Subcutaneous abdominal adipose tissue (tissue), 5 donors: Measurements from ENCODE around the gene SORCS2.

ENCODE experiments used
- H3K27ac ChIP-seq: one replicate; pipeline ENCODE4 v1.7.0; 2013; ENCODE audit warnings: low read depth, mild to moderate bottlenecking, inconsistent platforms, low read length, moderate library complexity
- H3K27me3 ChIP-seq, 5 donors: one replicate each; pipeline ENCODE4 v1.7.0; 2013; ENCODE audit warnings: low read length in 5 of 5, inconsistent platforms in 1 of 5; ENCODE audit not compliant: control insufficient read depth in 5 of 5, insufficient read depth in 4 of 5
- H3K36me3 ChIP-seq, 5 donors: one replicate each; pipeline ENCODE4 v1.7.0; 2013; ENCODE audit warnings: low read length in 5 of 5; ENCODE audit not compliant: control insufficient read depth in 5 of 5, insufficient read depth in 5 of 5
- H3K4me1 ChIP-seq, 5 donors: one replicate each; pipeline ENCODE4 v1.7.0; 2013; ENCODE audit warnings: low read length in 5 of 5, mild to moderate bottlenecking in 3 of 5, moderate library complexity in 1 of 5; ENCODE audit not compliant: control insufficient read depth in 5 of 5, insufficient read depth in 5 of 5
- H3K4me3 ChIP-seq, 5 donors: one replicate each; pipeline ENCODE4 v1.7.0; 2013; ENCODE audit warnings: low read length in 5 of 5, low read depth in 1 of 5
- H3K9ac ChIP-seq, 5 donors: one replicate each; pipeline ENCODE4 v1.7.0; 2013; ENCODE audit warnings: low read length in 5 of 5, mild to moderate bottlenecking in 4 of 5, moderate library complexity in 3 of 5
- H3K9me3 ChIP-seq, 5 donors: one replicate each; pipeline ENCODE4 v1.7.0; 2013; ENCODE audit warnings: low read length in 5 of 5; ENCODE audit not compliant: control insufficient read depth in 5 of 5
- donor health status: healthy.
- donor health status: healthy.
- donor health status: healthy.
- donor health status: healthy.
- donor health status: healthy.

The SORCS2 gene

GRCh38 chr4:7197910-7198309 lies 5.6 kb downstream of the SORCS2 start:
- no peak overlapping the region for H3K4me3 ChIP-seq
- peaks cover 0 to 11% (median 8%) of the 10 kb centered on the region in 5 donors for H3K4me1 ChIP-seq
- peaks cover 18 to 52% (median 28%) of the 10 kb centered on the region in 5 donors for H3K27me3 ChIP-seq
- no peaks in the 10 kb centered on the region for H3K36me3 ChIP-seq
- no peak overlapping the region for H3K27ac ChIP-seq
- H3K9ac ChIP-seq: no peak overlapping the region
- H3K9me3 ChIP-seq: no peaks in the 10 kb centered on the region

- peaks cover 0 to 5% (median under 1%) of the 10 kb centered on the region in 5 donors for H3K4me1 ChIP-seq
- no peak overlapping the region for H3K9ac ChIP-seq
- H3K4me3 ChIP-seq: no peak overlapping the region
- no peaks in the 10 kb centered on the region for H3K9me3 ChIP-seq
- no peaks in the 10 kb centered on the region for H3K36me3 ChIP-seq
- peaks cover 14 to 45% (median 21%) of the 10 kb centered on the region in 5 donors for H3K27me3 ChIP-seq
- H3K27ac ChIP-seq: no peak overlapping the region
Observed at GRCh38 chr4:7198440-7199128, 6.2 kb downstream of the SORCS2 start.

- H3K9me3 ChIP-seq: no peaks in the 10 kb centered on the region
- peaks cover 7 to 39% (median 16%) of the 10 kb centered on the region in 5 donors for H3K27me3 ChIP-seq
- no peak overlapping the region for H3K4me3 ChIP-seq
- H3K9ac ChIP-seq: no peak overlapping the region
- no peak overlapping the region for H3K27ac ChIP-seq
- H3K36me3 ChIP-seq: no peaks in the 10 kb centered on the region
- peaks cover 0 to 3% (median 0%) of the 10 kb centered on the region in 5 donors for H3K4me1 ChIP-seq
Observed at GRCh38 chr4:7199129-7199725, 6.9 kb downstream of the SORCS2 start.

- Histone ChIP-seq H3K4me3 (no peak overlapping the region), H3K9ac (no peak overlapping the region), H3K4me1 (peaks cover 3 to 9% (median 6%) of the 10 kb centered on the region in 5 donors), H3K27me3 (peaks cover 7 to 32% (median 10%) of the 10 kb centered on the region in 5 donors), H3K27ac (no peak overlapping the region), H3K36me3 (no peaks in the 10 kb centered on the region), H3K9me3 (no peaks in the 10 kb centered on the region)
Observed at GRCh38 chr4:7199771-7200441, 7.6 kb downstream of the SORCS2 start.

GRCh38 chr4:7200801-7201200 lies 8.5 kb downstream of the SORCS2 start:
- no peaks in the 10 kb centered on the region for H3K9me3 ChIP-seq
- H3K4me1 ChIP-seq: peaks cover 3 to 14% (median 13%) of the 10 kb centered on the region in 5 donors
- peaks cover 7 to 24% (median 7%) of the 10 kb centered on the region in 5 donors for H3K27me3 ChIP-seq
- no peaks in the 10 kb centered on the region for H3K36me3 ChIP-seq
- no peak overlapping the region for H3K27ac ChIP-seq
- H3K9ac ChIP-seq: no peak overlapping the region
- H3K4me3 ChIP-seq: no peak overlapping the region

GRCh38 chr4:7201420-7202305 lies 9.3 kb downstream of the SORCS2 start:
- Histone ChIP-seq H3K36me3 (no peaks in the 10 kb centered on the region), H3K9me3 (no peaks in the 10 kb centered on the region), H3K27ac (no peak overlapping the region), H3K9ac (no peak overlapping the region), H3K4me3 (no peak overlapping the region), H3K4me1 (peaks cover 3 to 21% (median 20%) of the 10 kb centered on the region in 5 donors), H3K27me3 (peaks cover 2 to 24% (median 7%) of the 10 kb centered on the region in 5 donors)

GRCh38 chr4:7202411-7202810 lies 10.1 kb downstream of the SORCS2 start:
- peaks cover 4 to 28% (median 27%) of the 10 kb centered on the region in 5 donors for H3K4me1 ChIP-seq
- no peak overlapping the region for H3K27ac ChIP-seq
- H3K4me3 ChIP-seq: no peak overlapping the region
- H3K9ac ChIP-seq: no peak overlapping the region
- no peaks in the 10 kb centered on the region for H3K36me3 ChIP-seq
- peaks cover 0 to 20% (median 4%) of the 10 kb centered on the region in 5 donors for H3K27me3 ChIP-seq
- no peaks in the 10 kb centered on the region for H3K9me3 ChIP-seq

GRCh38 chr4:7204656-7205387 lies 12.5 kb downstream of the SORCS2 start:
- H3K36me3 ChIP-seq: no peaks in the 10 kb centered on the region
- no peaks in the 10 kb centered on the region for H3K9me3 ChIP-seq
- peaks cover 5 to 45% (median 32%) of the 10 kb centered on the region in 5 donors for H3K4me1 ChIP-seq
- H3K27me3 ChIP-seq: peaks cover 0 to 31% (median 8%) of the 10 kb centered on the region in 5 donors
- H3K9ac ChIP-seq: peak overlapping the region in 1 of 5 donors; percentile 13
- H3K4me3 ChIP-seq: no peak overlapping the region
- no peak overlapping the region for H3K27ac ChIP-seq

- H3K4me3 ChIP-seq: no peak overlapping the region
- H3K27me3 ChIP-seq: peaks cover 0 to 29% (median 8%) of the 10 kb centered on the region in 5 donors
- H3K4me1 ChIP-seq: peaks cover 5 to 53% (median 40%) of the 10 kb centered on the region in 5 donors
- no peaks in the 10 kb centered on the region for H3K36me3 ChIP-seq
- no peak overlapping the region for H3K9ac ChIP-seq
- H3K9me3 ChIP-seq: no peaks in the 10 kb centered on the region
- H3K27ac ChIP-seq: peak overlapping the region; percentile 51
Observed at GRCh38 chr4:7206385-7206784, 14.0 kb downstream of the SORCS2 start.
